HepG2 (cell line): Measurements from ENCODE around the gene CMIP. TPM values are rescaled to one million over a fixed set of nuclear protein-coding genes. Genes with fewer than 3 reads are reported as not detected.

ENCODE experiments used
- CBFB ChIP-seq: sonication (generic); formaldehyde crosslinking; IDR thresholded peaks from 2 replicates; pipeline ENCODE4 v1.4.0; 2020; ENCODE audit warnings: missing genetic modification reagents
- CREB3 ChIP-seq: sonication (generic); formaldehyde crosslinking; IDR thresholded peaks from 2 replicates; pipeline ENCODE4 v1.5.0; 2020; ENCODE audit warnings: missing genetic modification reagents
- ELF1 ChIP-seq: sonication (generic); formaldehyde crosslinking; IDR thresholded peaks from 2 replicates; pipeline ENCODE4 v1.4.0; 2020; ENCODE audit warnings: missing genetic modification reagents
- ETV5 ChIP-seq: IDR thresholded peaks from 2 replicates; pipeline ENCODE4 v1.6.1; 2018; ENCODE audit warnings: missing biosample characterization, missing genetic modification reagents, inconsistent platforms, borderline replicate concordance
- GABPA ChIP-seq, 2 experiments: IDR thresholded peaks; 2 replicates each; pipeline ENCODE4 v1.6.1; 2011 to 2016; ENCODE audit warnings: low read depth in 2 of 2, low read length in 1 of 2, missing biosample characterization in 1 of 2, missing genetic modification characterization in 1 of 2
- HDAC6 ChIP-seq: fragments of 200-600 bp; sonication (generic); IDR thresholded peaks from 2 replicates; pipeline ENCODE4 v1.7.0; 2017; ENCODE audit warnings: mild to moderate bottlenecking, antibody characterized with exemption, low read length, low read depth
- HNF4A ChIP-seq: sonication (generic); formaldehyde crosslinking; IDR thresholded peaks from 2 replicates; pipeline ENCODE4 v1.4.0; 2020; ENCODE audit warnings: missing genetic modification reagents
- IKZF1 ChIP-seq: fragments of 450-650 bp; IDR thresholded peaks from 2 replicates; pipeline ENCODE4 v1.7.1; 2016
- KLF9 ChIP-seq: IDR thresholded peaks from 2 replicates; pipeline ENCODE4 v1.6.1; 2016; ENCODE audit warnings: low read depth
- MAX ChIP-seq: IDR thresholded peaks from 2 replicates; pipeline ENCODE4 v1.6.1; 2012; ENCODE audit warnings: inconsistent platforms
- MBNL3 ChIP-seq: fragments of 250-450 bp; sonication (Bioruptor Pico); conservative IDR thresholded peaks from 2 replicates; pipeline ENCODE4 v1.8.0; 2022; ENCODE audit warnings: mild to moderate bottlenecking, inconsistent platforms
- MEIS2 ChIP-seq: sonication (generic); formaldehyde crosslinking; IDR thresholded peaks from 2 replicates; pipeline ENCODE4 v1.9.0; 2021; ENCODE audit warnings: mild to moderate bottlenecking, missing genetic modification reagents
- POGZ ChIP-seq: sonication (generic); formaldehyde crosslinking; IDR thresholded peaks from 2 replicates; pipeline ENCODE4 v1.4.0; 2020; ENCODE audit warnings: mild to moderate bottlenecking, missing genetic modification reagents
- PPARG ChIP-seq: conservative IDR thresholded peaks from 2 replicates; pipeline ENCODE4 v1.6.1; 2016; ENCODE audit warnings: missing biosample characterization, missing genetic modification reagents
- SSRP1 ChIP-seq: IDR thresholded peaks from 2 replicates; pipeline ENCODE4 v1.6.1; 2016; ENCODE audit warnings: control low read depth
- ZBTB7B ChIP-seq: sonication (generic); formaldehyde crosslinking; IDR thresholded peaks from 2 replicates; pipeline ENCODE4 v1.4.0; 2020; ENCODE audit warnings: missing genetic modification reagents
- ZFYVE20 ChIP-seq: sonication (generic); formaldehyde crosslinking; IDR thresholded peaks from 2 replicates; pipeline ENCODE4 v1.8.0; 2023; ENCODE audit warnings: low read depth, mild to moderate bottlenecking, moderate library complexity, missing genetic modification reagents, borderline replicate concordance
- ZNF124 ChIP-seq: sonication (generic); formaldehyde crosslinking; IDR thresholded peaks from 2 replicates; pipeline ENCODE4 v1.4.0; 2020; ENCODE audit warnings: missing genetic modification reagents
- ZNF326 ChIP-seq: sonication (generic); formaldehyde crosslinking; IDR thresholded peaks from 2 replicates; pipeline ENCODE4 v1.4.0; 2020; ENCODE audit warnings: missing genetic modification reagents, borderline replicate concordance
- ZNF329 ChIP-seq: sonication (generic); formaldehyde crosslinking; IDR thresholded peaks from 2 replicates; pipeline ENCODE4 v1.9.0; 2021; ENCODE audit warnings: low read depth, mild to moderate bottlenecking, missing genetic modification reagents
- ZNF33B ChIP-seq: sonication (generic); formaldehyde crosslinking; IDR thresholded peaks from 2 replicates; pipeline ENCODE4 v1.5.1; 2020; ENCODE audit warnings: mild to moderate bottlenecking, missing genetic modification reagents
- ZNF781 ChIP-seq: sonication (generic); formaldehyde crosslinking; IDR thresholded peaks from 2 replicates; pipeline ENCODE4 v1.5.1; 2020; ENCODE audit warnings: borderline replicate concordance, mild to moderate bottlenecking, missing genetic modification reagents; ENCODE audit errors: not compliant biosample characterization
- ZSCAN20 ChIP-seq: sonication (generic); formaldehyde crosslinking; IDR thresholded peaks from 2 replicates; pipeline ENCODE4 v1.4.0; 2020; ENCODE audit warnings: missing genetic modification reagents, mild to moderate bottlenecking, borderline replicate concordance
- ZSCAN25 ChIP-seq: sonication (generic); formaldehyde crosslinking; IDR thresholded peaks from 2 replicates; pipeline ENCODE4 v1.8.0; 2022; ENCODE audit warnings: mild to moderate bottlenecking, missing genetic modification reagents
- polyA plus RNA-seq, 8 experiments: library from polyadenylated mRNA; depleted of rRNA in 3 of 8; stranded (reverse) in 7 of 8; unstranded in 1 of 8; fragments of >200 nt; fragmentation: Illumina TruSeq in 4 of 8; extraction: Trizol in 4 of 8; gene quantifications; 2 replicates each; pipeline versions ENCODE4 v1.2.1 to v1.2.3, GENCODE V29; 2011 to 2016; ENCODE audit warnings: low read depth in 4 of 8, missing spikeins in 1 of 8, mixed read lengths in 1 of 8; ENCODE audit not compliant: insufficient read depth in 1 of 8
- total RNA-seq, 5 experiments: library from RNA; depleted of rRNA; stranded (reverse); fragments of >200 nt; fragmentation: Illumina TruSeq; extraction: Trizol; gene quantifications; 2 replicates each; pipeline ENCODE4 v1.2.3, GENCODE V29; 2016; ENCODE audit warnings: low read depth in 1 of 5
- TF ChIP-seq, protein P1 (sequence below): sonication (generic); formaldehyde crosslinking; IDR thresholded peaks from 2 replicates; pipeline ENCODE4 v1.8.1; 2022; ENCODE audit warnings: mild to moderate bottlenecking, missing genetic modification reagents
- TF ChIP-seq, protein P2 (sequence below): sonication (generic); formaldehyde crosslinking; IDR thresholded peaks from 2 replicates; pipeline ENCODE4 v1.8.0; 2022; ENCODE audit warnings: mild to moderate bottlenecking, missing genetic modification reagents, borderline replicate concordance
- TF ChIP-seq, protein P3 (sequence below): sonication (generic); formaldehyde crosslinking; IDR thresholded peaks from 2 replicates; pipeline ENCODE4 v1.4.0; 2020; ENCODE audit warnings: missing genetic modification reagents

Gene CMIP
- total and polyA plus RNA-seq, 2 of the 13 experiments (the other 11 are each of a cell fraction or from before 2014, with no cell fraction given), result 10.9 to 18.1 TPM

GRCh38 chr16:81456523-81457325 lies 12.1 kb downstream of the CMIP start (continued):
- TF ChIP-seq PPARG (CRISPR knock-in tag) (peak; percentile 86), ZNF124 (CRISPR knock-in tag) (no peak; the same call in 1 of the 2 replicates), ZSCAN25 (CRISPR knock-in tag) (peak; percentile 81; the same call in 1 of the 2 replicates), ELF1 (CRISPR knock-in tag) (peak; percentile 66), CREB3 (CRISPR knock-in tag) (no peak), ZNF33B (no peak), ZNF329 (CRISPR knock-in tag) (no peak), KLF9 (CRISPR knock-in tag) (no peak), ZSCAN20 (CRISPR knock-in tag) (0 out of 2 replicates have a peak, but pooled peaks have one; percentile 55), ZNF326 (CRISPR knock-in tag) (no peak), SSRP1 (CRISPR knock-in tag) (peak; percentile 72; the same call in 1 of the 2 replicates), HNF4A (CRISPR knock-in tag) (peak; percentile 100), HDAC6 (0 out of 2 replicates have a peak, but pooled peaks have one; percentile 47), CBFB (CRISPR knock-in tag) (peak; percentile 77), ZBTB7B (CRISPR knock-in tag) (peak; percentile 100), POGZ (peak; percentile 83), ETV5 (CRISPR knock-in tag) (peak; percentile 85), ZFYVE20 (no peak), IKZF1 (no peak), MAX (peak; percentile 89), MBNL3 (no peak), ZNF781 (CRISPR knock-in tag) (no peak), GABPA (IDR thresholded peaks at IDR 0.05; ENCODE audit: low read depth, low read length) (no peak), GABPA (CRISPR knock-in tag; IDR thresholded peaks at IDR 0.05; ENCODE audit: low read depth) (peak; percentile 62), MEIS2 (CRISPR knock-in tag) (peak; percentile 95)
- TF ChIP-seq, protein P1, sequence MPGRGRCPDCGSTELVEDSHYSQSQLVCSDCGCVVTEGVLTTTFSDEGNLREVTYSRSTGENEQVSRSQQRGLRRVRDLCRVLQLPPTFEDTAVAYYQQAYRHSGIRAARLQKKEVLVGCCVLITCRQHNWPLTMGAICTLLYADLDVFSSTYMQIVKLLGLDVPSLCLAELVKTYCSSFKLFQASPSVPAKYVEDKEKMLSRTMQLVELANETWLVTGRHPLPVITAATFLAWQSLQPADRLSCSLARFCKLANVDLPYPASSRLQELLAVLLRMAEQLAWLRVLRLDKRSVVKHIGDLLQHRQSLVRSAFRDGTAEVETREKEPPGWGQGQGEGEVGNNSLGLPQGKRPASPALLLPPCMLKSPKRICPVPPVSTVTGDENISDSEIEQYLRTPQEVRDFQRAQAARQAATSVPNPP (CRISPR knock-in tag), result 0 out of 2 replicates have a peak, but pooled peaks have one; percentile 74
- TF ChIP-seq, protein P2, sequence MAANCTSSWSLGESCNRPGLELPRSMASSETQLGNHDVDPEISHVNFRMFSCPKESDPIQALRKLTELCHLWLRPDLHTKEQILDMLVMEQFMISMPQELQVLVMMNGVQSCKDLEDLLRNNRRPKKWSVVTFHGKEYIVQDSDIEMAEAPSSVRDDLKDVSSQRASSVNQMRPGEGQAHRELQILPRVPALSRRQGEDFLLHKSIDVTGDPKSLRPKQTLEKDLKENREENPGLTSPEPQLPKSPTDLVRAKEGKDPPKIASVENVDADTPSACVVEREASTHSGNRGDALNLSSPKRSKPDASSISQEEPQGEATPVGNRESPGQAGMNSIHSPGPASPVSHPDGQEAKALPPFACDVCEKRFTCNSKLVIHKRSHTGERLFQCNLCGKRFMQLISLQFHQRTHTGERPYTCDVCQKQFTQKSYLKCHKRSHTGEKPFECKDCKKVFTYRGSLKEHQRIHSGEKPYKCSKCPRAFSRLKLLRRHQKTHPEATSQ, result 0 out of 2 replicates have a peak, but pooled peaks have one; percentile 57
- TF ChIP-seq, protein P3, sequence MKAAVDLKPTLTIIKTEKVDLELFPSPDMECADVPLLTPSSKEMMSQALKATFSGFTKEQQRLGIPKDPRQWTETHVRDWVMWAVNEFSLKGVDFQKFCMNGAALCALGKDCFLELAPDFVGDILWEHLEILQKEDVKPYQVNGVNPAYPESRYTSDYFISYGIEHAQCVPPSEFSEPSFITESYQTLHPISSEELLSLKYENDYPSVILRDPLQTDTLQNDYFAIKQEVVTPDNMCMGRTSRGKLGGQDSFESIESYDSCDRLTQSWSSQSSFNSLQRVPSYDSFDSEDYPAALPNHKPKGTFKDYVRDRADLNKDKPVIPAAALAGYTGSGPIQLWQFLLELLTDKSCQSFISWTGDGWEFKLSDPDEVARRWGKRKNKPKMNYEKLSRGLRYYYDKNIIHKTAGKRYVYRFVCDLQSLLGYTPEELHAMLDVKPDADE, result no peak
